ENCODE results near the gene COX7C. TPM values are rescaled to one million over a fixed set of nuclear protein-coding genes. Genes with fewer than 3 reads are reported as not detected.

The COX7C gene
- total and polyA plus RNA-seq, 2 donors (not counting 1 experiment from before 2014, with no cell fraction given): 338 to 346 TPM

GRCh38 chr5:86640998-86641397, 23.3 kb downstream of the COX7C start:
- Histone ChIP-seq H3K79me2 (ENCODE audit: control insufficient read depth, insufficient read depth, low read length) (no peaks in the 10 kb centered on the region), H3K27ac (ENCODE audit: low read length in 2 of 2) (no peak overlapping the region), H2AFZ (ENCODE audit: insufficient read depth, low read depth, low read length, poor library complexity, severe bottlenecking) (no peak overlapping the region), H3K4me2 (replicated peaks; ENCODE audit: low read depth, low read length, poor library complexity, severe bottlenecking) (no peak overlapping the region), H3K4me3 (ENCODE audit: control extremely low read depth in 1 of 5, extremely low read depth in 1 of 5, insufficient read depth in 1 of 5, low read depth in 2 of 5, low read length in 4 of 5) (no peak overlapping the region), H3K9ac (ENCODE audit: low read length) (no peak overlapping the region), H3K27me3 (replicated peaks in 1 of 4; ENCODE audit: control extremely low read depth in 1 of 4, control insufficient read depth in 3 of 4, insufficient read depth in 4 of 4, low read length in 3 of 4) (peaks cover 0 to 2% (median 0%) of the 10 kb centered on the region in 4 experiments), H4K20me1 (ENCODE audit: control insufficient read depth, insufficient read depth, low read length, poor library complexity, severe bottlenecking) (no peaks in the 10 kb centered on the region), H3K4me1 (ENCODE audit: control insufficient read depth in 2 of 2, insufficient read depth in 2 of 2, low read length in 2 of 2) (no peaks in the 10 kb centered on the region), H3K36me3 (replicated peaks in 1 of 2; ENCODE audit: control extremely low read depth in 1 of 2, control insufficient read depth in 1 of 2, extremely low read depth in 1 of 2, insufficient read depth in 2 of 2, low read length in 1 of 2) (no peaks in the 10 kb centered on the region), H3K9me3 (ENCODE audit: control extremely low read depth in 1 of 3, control insufficient read depth in 2 of 3, insufficient read depth in 1 of 3, low read length in 2 of 3) (no peaks in the 10 kb centered on the region)
- Mint-ChIP-seq H3K4me1 (no peaks in the 10 kb centered on the region), H3K27me3 (peaks cover 10% of the 10 kb centered on the region), H3K27ac (no peak overlapping the region), H3K9me3 (ENCODE audit: insufficient read depth) (no peaks in the 10 kb centered on the region), H3K4me3 (no peak overlapping the region)
- TF ChIP-seq EZH2 (IDR thresholded peaks at IDR 0.05; ENCODE audit: borderline replicate concordance, insufficient read depth, low read depth, low read length, poor library complexity, severe bottlenecking): no peak
- no peak for TF ChIP-seq CTCF (IDR thresholded peaks at IDR 0.05)
- no CpG with 5 or more reads among the region's 2 CpGs for WGBS (ENCODE audit: insufficient coverage)
- POLR2A ChIA-PET: no interaction called here
- DNase-seq (no peak), ATAC-seq (ENCODE audit: low read depth) (no peak)
- intact Hi-C loops (cut with micrococcal nuclease): no loop called here
- CTCF ChIA-PET: no interaction called here

DNA sequence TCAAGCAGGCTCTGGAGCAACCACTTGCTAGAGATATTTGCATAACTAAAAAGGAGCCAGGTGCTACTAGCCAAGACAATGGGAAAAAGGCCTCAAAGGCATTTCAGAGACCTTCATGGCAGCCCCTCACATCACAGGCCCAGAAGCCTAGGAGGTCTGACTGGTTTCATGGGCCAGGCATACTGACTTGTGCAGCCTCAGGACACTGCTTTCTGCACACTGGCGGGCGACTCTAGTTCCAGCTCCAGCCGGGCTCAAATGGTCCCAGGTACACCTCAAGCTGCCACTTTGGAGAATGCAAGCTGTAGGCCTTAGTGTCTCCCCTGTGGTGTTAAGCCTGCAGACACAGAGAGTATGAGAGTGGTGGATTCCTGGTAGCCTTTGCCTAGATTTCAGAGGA, 27.1 kb downstream of the COX7C start:
- no peaks in the 10 kb centered on the region for H3K4me1 ChIP-seq (ENCODE audit: control insufficient read depth in 2 of 2, insufficient read depth in 2 of 2, low read length in 2 of 2)
- intact Hi-C loops (cut with micrococcal nuclease): no loop called here
- Mint-ChIP-seq H3K27ac (no peak overlapping the region), H3K27me3 (peaks cover 16% of the 10 kb centered on the region), H3K4me3 (no peak overlapping the region), H3K4me1 (no peaks in the 10 kb centered on the region), H3K9me3 (ENCODE audit: insufficient read depth) (no peaks in the 10 kb centered on the region)
- H4K20me1 ChIP-seq (ENCODE audit: control insufficient read depth, insufficient read depth, low read length, poor library complexity, severe bottlenecking): no peaks in the 10 kb centered on the region
- H2AFZ ChIP-seq (ENCODE audit: insufficient read depth, low read depth, low read length, poor library complexity, severe bottlenecking): no peak overlapping the region
- H3K27ac ChIP-seq (ENCODE audit: low read length in 2 of 2): no peak overlapping the region
- H3K79me2 ChIP-seq (ENCODE audit: control insufficient read depth, insufficient read depth, low read length): no peaks in the 10 kb centered on the region
- 100% methylated on average over 3 of the region's 3 CpGs for WGBS (ENCODE audit: insufficient coverage)
- peaks cover 0 to 8% (median 4%) of the 10 kb centered on the region in 4 experiments for H3K27me3 ChIP-seq (replicated peaks in 1 of 4; ENCODE audit: control extremely low read depth in 1 of 4, control insufficient read depth in 3 of 4, insufficient read depth in 4 of 4, low read length in 3 of 4)
- no peaks in the 10 kb centered on the region for H3K36me3 ChIP-seq (replicated peaks in 1 of 2; ENCODE audit: control extremely low read depth in 1 of 2, control insufficient read depth in 1 of 2, extremely low read depth in 1 of 2, insufficient read depth in 2 of 2, low read length in 1 of 2)
- H3K9ac ChIP-seq (ENCODE audit: low read length): no peak overlapping the region
- CTCF ChIA-PET: no interaction called here
- no peak overlapping the region for H3K4me3 ChIP-seq (ENCODE audit: control extremely low read depth in 1 of 5, extremely low read depth in 1 of 5, insufficient read depth in 1 of 5, low read depth in 2 of 5, low read length in 4 of 5)
- POLR2A ChIA-PET: no interaction called here
- no peak overlapping the region for H3K4me2 ChIP-seq (replicated peaks; ENCODE audit: low read depth, low read length, poor library complexity, severe bottlenecking)
- no peak for ATAC-seq (ENCODE audit: low read depth)
- no peaks in the 10 kb centered on the region for H3K9me3 ChIP-seq (ENCODE audit: control extremely low read depth in 1 of 3, control insufficient read depth in 2 of 3, insufficient read depth in 1 of 3, low read length in 2 of 3)
- DNase-seq: no peak
- TF ChIP-seq EZH2 (IDR thresholded peaks at IDR 0.05; ENCODE audit: borderline replicate concordance, insufficient read depth, low read depth, low read length, poor library complexity, severe bottlenecking) (no peak), CTCF (IDR thresholded peaks at IDR 0.05) (no peak)
